ENCODE measurements around the gene NIPAL3. TPM values are rescaled to one million over a fixed set of nuclear protein-coding genes. Genes with fewer than 3 reads are reported as not detected.
"Not testable (repeated sequence)": the region's sequence is repeated elsewhere in the genome, so short reads cannot be mapped to it uniquely, and the experiment has no call there.

NIPAL3 gene
- total RNA-seq, 1 experiment from 2014 or later = 40.8 TPM

GRCh38 chr1:24505816-24506215 lies 90.2 kb downstream of the NIPAL3 start:
- no peaks in the 10 kb centered on the region for H3K36me3 ChIP-seq (ENCODE audit: insufficient read depth, low read length)
- H3K4me1 ChIP-seq (ENCODE audit: low read length) = peaks cover 17% of the 10 kb centered on the region
- no peaks in the 10 kb centered on the region for H4K20me1 ChIP-seq (ENCODE audit: insufficient read depth, low read depth, low read length)
- H3K4me3 ChIP-seq (ENCODE audit: low read length) = no peak overlapping the region
- no peaks in the 10 kb centered on the region for H3K9me2 ChIP-seq (replicated peaks; ENCODE audit: insufficient read depth, low read length)
- H3K4me2 ChIP-seq (ENCODE audit: low read depth, low read length, poor library complexity, severe bottlenecking) = no peak overlapping the region
- no peak overlapping the region for H2AFZ ChIP-seq (ENCODE audit: low read length)
- H3K79me2 ChIP-seq (ENCODE audit: low read length) = no peaks in the 10 kb centered on the region
- no peak for DNase-seq
- H3K27ac ChIP-seq (ENCODE audit: low read length) = no peak overlapping the region
- no peaks in the 10 kb centered on the region for H3K9me3 ChIP-seq (ENCODE audit: low read length)
- no peak overlapping the region for H3K9ac ChIP-seq (ENCODE audit: low read length)
- no peaks in the 10 kb centered on the region for H3K27me3 ChIP-seq (ENCODE audit: low read length)

DNA sequence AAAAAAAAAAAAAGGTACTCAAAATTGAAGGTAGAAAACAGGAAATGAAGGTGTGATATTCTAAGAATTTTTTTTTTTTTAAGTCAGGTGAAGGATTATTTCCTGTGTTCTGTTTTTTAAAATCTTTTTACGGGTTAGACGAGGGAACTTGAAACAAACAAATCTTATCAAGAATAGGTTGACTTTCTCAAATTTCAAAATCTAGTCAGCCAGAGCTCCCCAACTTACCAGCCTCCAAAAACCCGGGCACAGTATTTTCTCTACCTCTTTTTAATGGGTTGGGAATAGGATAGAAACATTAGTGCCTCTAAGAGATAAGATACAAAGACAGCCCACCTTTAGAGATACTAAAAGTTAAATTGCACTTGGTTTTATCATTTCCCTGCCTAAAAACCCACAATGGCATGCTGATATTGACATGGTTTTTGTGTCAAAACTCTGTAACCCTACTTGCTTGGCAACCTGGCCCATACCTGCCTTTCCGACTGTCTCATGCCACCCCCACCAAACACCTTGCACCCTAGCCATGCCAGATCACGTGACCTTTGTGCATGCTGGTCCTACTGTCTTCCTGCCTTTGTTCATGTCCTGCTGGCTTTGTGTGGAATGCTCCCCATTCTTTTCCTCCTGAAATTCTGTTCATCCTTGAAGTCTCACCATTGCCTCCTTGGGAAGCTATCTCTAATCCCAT lies 91.2 kb downstream of the NIPAL3 start:
- H3K27ac ChIP-seq (ENCODE audit: low read length) = no peak overlapping the region
- no peak overlapping the region for H2AFZ ChIP-seq (ENCODE audit: low read length)
- H4K20me1 ChIP-seq (ENCODE audit: insufficient read depth, low read depth, low read length) = no peaks in the 10 kb centered on the region
- H3K27me3 ChIP-seq (ENCODE audit: low read length) = no peaks in the 10 kb centered on the region
- no peak for DNase-seq
- H3K4me1 ChIP-seq (ENCODE audit: low read length) = peaks cover 12% of the 10 kb centered on the region
- H3K4me2 ChIP-seq (ENCODE audit: low read depth, low read length, poor library complexity, severe bottlenecking) = no peak overlapping the region
- no peaks in the 10 kb centered on the region for H3K9me2 ChIP-seq (replicated peaks; ENCODE audit: insufficient read depth, low read length)
- no peaks in the 10 kb centered on the region for H3K36me3 ChIP-seq (ENCODE audit: insufficient read depth, low read length)
- H3K9ac ChIP-seq (ENCODE audit: low read length) = no peak overlapping the region
- no peaks in the 10 kb centered on the region for H3K9me3 ChIP-seq (ENCODE audit: low read length)
- H3K79me2 ChIP-seq (ENCODE audit: low read length) = no peaks in the 10 kb centered on the region
- H3K4me3 ChIP-seq (ENCODE audit: low read length) = no peak overlapping the region

GRCh38 chr1:24507405-24507804 lies 91.8 kb downstream of the NIPAL3 start:
- no peak overlapping the region for H3K9ac ChIP-seq (ENCODE audit: low read length)
- H3K4me1 ChIP-seq (ENCODE audit: low read length) = peaks cover 7% of the 10 kb centered on the region
- H4K20me1 ChIP-seq (ENCODE audit: insufficient read depth, low read depth, low read length) = no peaks in the 10 kb centered on the region
- no peak overlapping the region for H3K4me2 ChIP-seq (ENCODE audit: low read depth, low read length, poor library complexity, severe bottlenecking)
- H3K27ac ChIP-seq (ENCODE audit: low read length) = no peak overlapping the region
- H3K9me3 ChIP-seq (ENCODE audit: low read length) = no peaks in the 10 kb centered on the region
- no peaks in the 10 kb centered on the region for H3K27me3 ChIP-seq (ENCODE audit: low read length)
- H2AFZ ChIP-seq (ENCODE audit: low read length) = no peak overlapping the region
- H3K79me2 ChIP-seq (ENCODE audit: low read length) = no peaks in the 10 kb centered on the region
- no peaks in the 10 kb centered on the region for H3K36me3 ChIP-seq (ENCODE audit: insufficient read depth, low read length)
- no peak overlapping the region for H3K4me3 ChIP-seq (ENCODE audit: low read length)
- H3K9me2 ChIP-seq (replicated peaks; ENCODE audit: insufficient read depth, low read length) = no peaks in the 10 kb centered on the region
- no peak for DNase-seq

GRCh38 chr1:24508911-24509310 lies 93.3 kb downstream of the NIPAL3 start:
- no peak overlapping the region for H3K4me2 ChIP-seq (ENCODE audit: low read depth, low read length, poor library complexity, severe bottlenecking)
- no peaks in the 10 kb centered on the region for H3K79me2 ChIP-seq (ENCODE audit: low read length)
- no peak overlapping the region for H3K4me3 ChIP-seq (ENCODE audit: low read length)

DNA sequence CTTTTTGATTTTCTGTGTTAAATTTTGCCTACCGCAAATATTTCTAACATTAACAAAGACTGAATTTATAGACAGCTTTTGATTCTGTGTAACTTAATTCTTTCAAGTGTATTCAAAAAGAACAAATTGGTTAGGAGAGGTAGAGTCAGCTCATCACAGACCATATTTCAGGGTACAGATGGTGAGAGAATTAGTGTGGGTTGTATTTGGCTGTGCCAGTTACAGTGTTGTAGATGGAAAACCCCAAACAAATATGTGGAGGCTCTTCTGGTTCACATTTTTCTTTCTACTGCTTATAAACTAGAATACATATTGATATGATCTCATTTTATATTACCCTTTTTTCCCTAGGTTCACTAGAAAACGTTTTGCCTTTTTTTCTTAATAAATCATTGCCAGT lies 98.1 kb downstream of the NIPAL3 start:
- H3K27ac ChIP-seq (ENCODE audit: low read length) = no peak overlapping the region
- no peaks in the 10 kb centered on the region for H3K9me3 ChIP-seq (ENCODE audit: low read length)
- H4K20me1 ChIP-seq (ENCODE audit: insufficient read depth, low read depth, low read length) = no peaks in the 10 kb centered on the region
- no peaks in the 10 kb centered on the region for H3K36me3 ChIP-seq (ENCODE audit: insufficient read depth, low read length)
- H3K9me2 ChIP-seq (replicated peaks; ENCODE audit: insufficient read depth, low read length) = no peaks in the 10 kb centered on the region
- H3K27me3 ChIP-seq (ENCODE audit: low read length) = no peaks in the 10 kb centered on the region
- H3K4me3 ChIP-seq (ENCODE audit: low read length) = no peak overlapping the region
- no peak for DNase-seq
- H3K4me2 ChIP-seq (ENCODE audit: low read depth, low read length, poor library complexity, severe bottlenecking) = no peak overlapping the region
- no peaks in the 10 kb centered on the region for H3K79me2 ChIP-seq (ENCODE audit: low read length)
- no peak overlapping the region for H2AFZ ChIP-seq (ENCODE audit: low read length)
- no peak overlapping the region for H3K9ac ChIP-seq (ENCODE audit: low read length)
- no peaks in the 10 kb centered on the region for H3K4me1 ChIP-seq (ENCODE audit: low read length)

More at GRCh38 chr1:24508911-24509310, 93.3 kb downstream of the NIPAL3 start:
- no peaks in the 10 kb centered on the region for H3K4me1 ChIP-seq (ENCODE audit: low read length)
- no peak overlapping the region for H3K27ac ChIP-seq (ENCODE audit: low read length)
- H3K9me2 ChIP-seq (replicated peaks; ENCODE audit: insufficient read depth, low read length) = no peaks in the 10 kb centered on the region
- no peaks in the 10 kb centered on the region for H3K27me3 ChIP-seq (ENCODE audit: low read length)
- H3K36me3 ChIP-seq (ENCODE audit: insufficient read depth, low read length) = no peaks in the 10 kb centered on the region
- no peaks in the 10 kb centered on the region for H3K9me3 ChIP-seq (ENCODE audit: low read length)
- no peak for DNase-seq
- H2AFZ ChIP-seq (ENCODE audit: low read length) = no peak overlapping the region
- no peak overlapping the region for H3K9ac ChIP-seq (ENCODE audit: low read length)
- no peaks in the 10 kb centered on the region for H4K20me1 ChIP-seq (ENCODE audit: insufficient read depth, low read depth, low read length)

DNA sequence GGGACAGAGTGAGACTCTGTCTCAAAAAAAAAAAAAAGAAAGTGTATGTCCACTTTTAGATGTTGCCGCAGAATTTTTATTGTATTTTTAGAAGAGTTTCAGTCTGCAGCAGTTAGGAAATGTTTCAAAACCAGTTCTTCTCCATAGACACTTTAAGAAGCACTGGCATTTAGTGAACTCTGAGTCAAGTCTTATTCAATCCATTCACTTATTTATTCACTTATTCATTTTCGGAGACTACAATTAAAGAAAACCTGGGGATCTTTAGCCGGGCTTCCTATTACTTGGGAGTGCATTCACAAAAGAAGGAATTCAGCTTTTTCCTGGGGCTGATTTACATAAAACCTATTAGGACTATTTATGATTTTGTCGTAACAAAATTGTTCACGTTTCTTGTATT lies 99.3 kb downstream of the NIPAL3 start:
- H3K4me3 ChIP-seq (ENCODE audit: low read length) = no peak overlapping the region
- no peak for DNase-seq
- no peaks in the 10 kb centered on the region for H3K36me3 ChIP-seq (ENCODE audit: insufficient read depth, low read length)
- no peaks in the 10 kb centered on the region for H3K9me3 ChIP-seq (ENCODE audit: low read length)
- H3K27me3 ChIP-seq (ENCODE audit: low read length) = no peaks in the 10 kb centered on the region
- H3K79me2 ChIP-seq (ENCODE audit: low read length) = no peaks in the 10 kb centered on the region
- H4K20me1 ChIP-seq (ENCODE audit: insufficient read depth, low read depth, low read length) = no peaks in the 10 kb centered on the region
- no peaks in the 10 kb centered on the region for H3K4me1 ChIP-seq (ENCODE audit: low read length)
- no peak overlapping the region for H3K9ac ChIP-seq (ENCODE audit: low read length)
- H3K27ac ChIP-seq (ENCODE audit: low read length) = no peak overlapping the region
- no peak overlapping the region for H2AFZ ChIP-seq (ENCODE audit: low read length)
- no peak overlapping the region for H3K4me2 ChIP-seq (ENCODE audit: low read depth, low read length, poor library complexity, severe bottlenecking)
- no peaks in the 10 kb centered on the region for H3K9me2 ChIP-seq (replicated peaks; ENCODE audit: insufficient read depth, low read length)

DNA sequence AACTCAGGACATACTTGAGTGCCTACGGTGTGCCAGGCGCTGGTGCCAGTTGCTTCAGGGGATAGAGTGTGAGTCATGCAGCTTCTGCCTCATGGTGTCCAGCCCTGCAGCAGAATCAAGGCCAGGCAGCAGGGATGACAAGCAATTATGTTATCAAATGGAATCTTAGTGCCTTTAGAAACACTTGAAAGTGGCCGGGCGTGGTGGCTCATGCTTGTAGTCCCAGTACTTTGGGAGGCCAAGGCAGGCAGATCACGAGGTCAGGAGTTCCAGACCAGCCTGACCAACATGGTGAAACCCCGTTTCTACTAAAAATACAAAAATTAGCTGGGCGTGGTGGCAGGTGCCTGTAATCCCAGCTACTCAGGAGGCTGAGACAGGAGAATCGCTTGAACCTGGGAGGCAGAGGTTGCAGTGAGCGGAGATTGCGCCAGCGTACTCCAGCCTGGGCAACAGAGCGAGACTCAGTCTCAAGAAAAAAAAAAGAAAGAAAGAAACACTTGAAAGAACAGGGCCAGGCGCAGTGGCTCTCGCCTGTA lies 100.1 kb downstream of the NIPAL3 start:
- not testable (repeated sequence) for H2AFZ ChIP-seq (ENCODE audit: low read length); DNase-seq; H3K79me2 ChIP-seq (ENCODE audit: low read length); H3K36me3 ChIP-seq (ENCODE audit: insufficient read depth, low read length); H4K20me1 ChIP-seq (ENCODE audit: insufficient read depth, low read depth, low read length); H3K9ac ChIP-seq (ENCODE audit: low read length); H3K4me2 ChIP-seq (ENCODE audit: low read depth, low read length, poor library complexity, severe bottlenecking); H3K9me3 ChIP-seq (ENCODE audit: low read length); H3K27me3 ChIP-seq (ENCODE audit: low read length); H3K27ac ChIP-seq (ENCODE audit: low read length); H3K4me1 ChIP-seq (ENCODE audit: low read length); H3K4me3 ChIP-seq (ENCODE audit: low read length); H3K9me2 ChIP-seq (replicated peaks; ENCODE audit: insufficient read depth, low read length)

- Histone ChIP-seq H3K4me3 (ENCODE audit: low read length) (no peak overlapping the region), H3K9me3 (ENCODE audit: low read length) (no peaks in the 10 kb centered on the region), H3K36me3 (ENCODE audit: insufficient read depth, low read length) (no peaks in the 10 kb centered on the region), H3K27ac (ENCODE audit: low read length) (no peak overlapping the region), H3K9ac (ENCODE audit: low read length) (no peak overlapping the region), H3K4me1 (ENCODE audit: low read length) (no peaks in the 10 kb centered on the region), H3K9me2 (replicated peaks; ENCODE audit: insufficient read depth, low read length) (no peaks in the 10 kb centered on the region), H3K27me3 (ENCODE audit: low read length) (no peaks in the 10 kb centered on the region), H4K20me1 (ENCODE audit: insufficient read depth, low read depth, low read length) (no peaks in the 10 kb centered on the region), H3K4me2 (ENCODE audit: low read depth, low read length, poor library complexity, severe bottlenecking) (no peak overlapping the region), H3K79me2 (ENCODE audit: low read length) (no peaks in the 10 kb centered on the region), H2AFZ (ENCODE audit: low read length) (no peak overlapping the region)
- DNase-seq = no peak
Observed at GRCh38 chr1:24516506-24516905, 100.9 kb downstream of the NIPAL3 start.

All from Karpas-422 (cell line).